Subcutaneous abdominal adipose tissue (tissue), 5 donors: ENCODE results near the gene POMT2.

Experiments
- H3K27ac ChIP-seq: one replicate; pipeline ENCODE4 v1.7.0; 2013; ENCODE audit warnings: low read depth, mild to moderate bottlenecking, inconsistent platforms, low read length, moderate library complexity
- H3K27me3 ChIP-seq, 5 donors: one replicate each; pipeline ENCODE4 v1.7.0; 2013; ENCODE audit warnings: low read length in 5 of 5, inconsistent platforms in 1 of 5; ENCODE audit not compliant: control insufficient read depth in 5 of 5, insufficient read depth in 4 of 5
- H3K36me3 ChIP-seq, 5 donors: one replicate each; pipeline ENCODE4 v1.7.0; 2013; ENCODE audit warnings: low read length in 5 of 5; ENCODE audit not compliant: control insufficient read depth in 5 of 5, insufficient read depth in 5 of 5
- H3K4me1 ChIP-seq, 5 donors: one replicate each; pipeline ENCODE4 v1.7.0; 2013; ENCODE audit warnings: low read length in 5 of 5, mild to moderate bottlenecking in 3 of 5, moderate library complexity in 1 of 5; ENCODE audit not compliant: control insufficient read depth in 5 of 5, insufficient read depth in 5 of 5
- H3K4me3 ChIP-seq, 5 donors: one replicate each; pipeline ENCODE4 v1.7.0; 2013; ENCODE audit warnings: low read length in 5 of 5, low read depth in 1 of 5
- H3K9ac ChIP-seq, 5 donors: one replicate each; pipeline ENCODE4 v1.7.0; 2013; ENCODE audit warnings: low read length in 5 of 5, mild to moderate bottlenecking in 4 of 5, moderate library complexity in 3 of 5
- H3K9me3 ChIP-seq, 5 donors: one replicate each; pipeline ENCODE4 v1.7.0; 2013; ENCODE audit warnings: low read length in 5 of 5; ENCODE audit not compliant: control insufficient read depth in 5 of 5
- donor health status: healthy.
- donor health status: healthy.
- donor health status: healthy.
- donor health status: healthy.
- donor health status: healthy.

Gene POMT2

GRCh38 chr14:77238996-77239395 lies 81.7 kb downstream of the POMT2 start:
- Histone ChIP-seq H3K4me1 (no peaks in the 10 kb centered on the region), H3K9ac (no peak overlapping the region), H3K9me3 (no peaks in the 10 kb centered on the region), H3K36me3 (no peaks in the 10 kb centered on the region), H3K4me3 (no peak overlapping the region), H3K27me3 (peaks cover 0 to 5% (median 0%) of the 10 kb centered on the region in 5 donors), H3K27ac (no peak overlapping the region)

DNA sequence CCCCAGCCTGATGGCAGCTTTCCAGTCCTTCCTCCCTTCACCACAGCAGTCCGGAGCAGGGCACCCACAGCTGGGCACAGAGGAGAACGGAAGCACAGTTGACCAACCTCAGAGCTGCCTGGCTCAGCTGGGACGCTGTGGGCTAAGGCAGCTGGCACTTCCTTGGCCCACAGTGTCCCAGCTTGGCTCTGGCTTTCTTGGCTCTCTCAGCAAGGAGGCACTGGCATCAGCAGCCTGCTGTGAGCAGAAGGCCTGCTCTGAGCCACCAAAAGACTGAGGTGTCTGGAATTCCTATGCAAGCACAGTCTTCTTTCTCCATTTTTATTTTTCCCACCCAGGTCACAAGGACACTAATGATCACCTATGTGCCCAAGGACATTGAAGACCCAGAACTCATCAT lies 82.3 kb downstream of the POMT2 start:
- peaks cover 0 to 5% (median 0%) of the 10 kb centered on the region in 5 donors for H3K27me3 ChIP-seq
- no peaks in the 10 kb centered on the region for H3K9me3 ChIP-seq
- H3K27ac ChIP-seq: no peak overlapping the region
- H3K4me1 ChIP-seq: no peaks in the 10 kb centered on the region
- no peak overlapping the region for H3K4me3 ChIP-seq
- H3K36me3 ChIP-seq: no peaks in the 10 kb centered on the region
- no peak overlapping the region for H3K9ac ChIP-seq

DNA sequence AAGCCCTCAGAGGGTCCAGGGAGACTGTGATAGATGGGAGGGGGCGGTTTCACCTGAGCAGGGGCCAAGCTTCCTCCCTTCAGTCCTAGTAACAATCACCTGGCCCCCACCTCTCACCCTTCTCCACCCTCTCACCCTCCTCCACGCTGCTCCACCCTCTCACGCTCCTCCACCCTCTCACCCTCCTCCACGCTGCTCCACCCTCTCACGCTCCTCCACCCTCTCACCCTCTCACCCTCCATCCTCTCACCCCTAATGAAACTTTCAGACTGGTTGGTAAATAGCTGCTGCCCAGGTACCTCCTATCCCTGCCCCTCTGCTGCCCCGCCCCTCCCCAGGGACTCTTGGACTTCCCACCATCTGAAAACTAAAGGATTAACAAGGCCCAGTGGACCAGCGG lies 83.9 kb downstream of the POMT2 start:
- Histone ChIP-seq H3K36me3 (no peaks in the 10 kb centered on the region), H3K27ac (no peak overlapping the region), H3K4me1 (no peaks in the 10 kb centered on the region), H3K4me3 (no peak overlapping the region), H3K27me3 (peaks cover 0 to 5% (median 0%) of the 10 kb centered on the region in 5 donors), H3K9me3 (no peaks in the 10 kb centered on the region), H3K9ac (no peak overlapping the region)

GRCh38 chr14:77231721-77232120 lies 89.0 kb downstream of the POMT2 start:
- Histone ChIP-seq H3K9me3 (peaks cover 0 to 8% (median 4%) of the 10 kb centered on the region in 5 donors), H3K27me3 (peaks cover 0 to 5% (median 0%) of the 10 kb centered on the region in 5 donors), H3K27ac (no peak overlapping the region), H3K36me3 (no peaks in the 10 kb centered on the region), H3K4me1 (no peaks in the 10 kb centered on the region), H3K9ac (no peak overlapping the region), H3K4me3 (no peak overlapping the region)

DNA sequence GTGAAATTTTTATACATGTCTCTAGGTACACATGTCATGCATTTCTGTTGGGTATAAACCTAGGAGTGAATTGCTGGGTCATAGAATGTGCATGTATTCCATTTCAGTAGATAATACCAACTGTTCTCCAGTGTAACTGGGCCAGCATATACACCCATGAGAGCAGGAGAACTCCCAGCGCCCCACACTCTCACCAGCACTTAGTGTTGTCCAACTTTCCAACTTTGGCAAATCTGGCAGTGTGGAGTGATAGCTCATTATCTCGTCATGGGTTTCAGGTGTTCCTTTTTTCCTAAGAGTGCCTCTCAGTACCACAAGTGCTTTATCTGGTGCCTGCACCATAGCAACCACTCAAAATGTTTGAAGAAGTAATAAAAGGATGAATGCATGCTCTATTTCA lies 89.8 kb downstream of the POMT2 start:
- Histone ChIP-seq H3K9ac (no peak overlapping the region), H3K4me3 (no peak overlapping the region), H3K27ac (no peak overlapping the region), H3K4me1 (no peaks in the 10 kb centered on the region), H3K36me3 (no peaks in the 10 kb centered on the region), H3K27me3 (peaks cover 0 to 3% (median 0%) of the 10 kb centered on the region in 5 donors), H3K9me3 (peaks cover 0 to 8% (median 4%) of the 10 kb centered on the region in 5 donors)

- Histone ChIP-seq H3K9me3 (peaks cover 0 to 8% (median 4%) of the 10 kb centered on the region in 5 donors), H3K27ac (no peak overlapping the region), H3K9ac (no peak overlapping the region), H3K36me3 (no peaks in the 10 kb centered on the region), H3K4me1 (peaks cover 0 to 7% (median 0%) of the 10 kb centered on the region in 5 donors), H3K4me3 (no peak overlapping the region), H3K27me3 (no peaks in the 10 kb centered on the region)
Measured at GRCh38 chr14:77228056-77228455, 92.6 kb downstream of the POMT2 start.

- Histone ChIP-seq H3K27me3 (peaks cover 0 to 2% (median 0%) of the 10 kb centered on the region in 5 donors), H3K4me3 (no peak overlapping the region), H3K9me3 (peaks cover 0 to 4% (median 3%) of the 10 kb centered on the region in 5 donors), H3K4me1 (peaks cover 0 to 7% (median 0%) of the 10 kb centered on the region in 5 donors), H3K9ac (no peak overlapping the region), H3K27ac (no peak overlapping the region), H3K36me3 (no peaks in the 10 kb centered on the region)
Measured at GRCh38 chr14:77225892-77226557, 94.7 kb downstream of the POMT2 start.

DNA sequence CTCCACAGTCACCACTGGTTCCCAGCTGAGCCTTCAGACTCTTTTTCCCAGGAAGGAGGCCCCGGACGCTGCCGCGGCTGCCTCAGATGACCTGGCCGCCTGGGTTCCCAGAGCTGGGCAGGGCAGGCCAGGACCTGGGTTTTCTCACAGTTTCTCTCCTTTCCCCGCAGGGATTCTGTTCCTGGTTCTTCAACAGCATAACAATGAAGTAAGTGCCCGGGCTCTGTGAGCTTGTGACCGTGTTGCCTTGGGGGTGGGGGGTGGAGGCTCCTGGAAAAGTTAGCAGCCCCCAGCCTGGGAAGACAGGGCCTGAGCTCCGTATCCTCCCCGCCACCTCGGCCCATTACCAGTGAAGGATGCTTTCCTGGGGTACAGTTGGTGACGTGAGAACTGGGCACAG lies 95.4 kb downstream of the POMT2 start:
- Histone ChIP-seq H3K4me1 (peaks cover 0 to 7% (median 0%) of the 10 kb centered on the region in 5 donors), H3K4me3 (no peak overlapping the region), H3K9ac (no peak overlapping the region), H3K27me3 (peaks cover 0 to 3% (median 2%) of the 10 kb centered on the region in 5 donors), H3K36me3 (no peaks in the 10 kb centered on the region), H3K9me3 (no peaks in the 10 kb centered on the region), H3K27ac (no peak overlapping the region)
